OCI-LY1 (cell line): ENCODE data around the gene METTL21C.

ENCODE experiments used
- CTCF ChIP-seq: fragments of 200-600 bp; sonication (generic), shearing (Covaris generic); IDR thresholded peaks from 2 replicates; pipeline ENCODE4 v1.5.1; 2017; ENCODE audit warnings: mild to moderate bottlenecking, antibody characterized with exemption, low read length, moderate library complexity, mixed read lengths
- EZH2 ChIP-seq: fragments of 200-600 bp; sonication (generic), shearing (Covaris generic); IDR thresholded peaks from 2 replicates; pipeline ENCODE4 v1.8.0; 2017; ENCODE audit warnings: borderline replicate concordance, mixed run types, mild to moderate bottlenecking, antibody characterized with exemption, low read length, moderate library complexity, mixed read lengths

DNA sequence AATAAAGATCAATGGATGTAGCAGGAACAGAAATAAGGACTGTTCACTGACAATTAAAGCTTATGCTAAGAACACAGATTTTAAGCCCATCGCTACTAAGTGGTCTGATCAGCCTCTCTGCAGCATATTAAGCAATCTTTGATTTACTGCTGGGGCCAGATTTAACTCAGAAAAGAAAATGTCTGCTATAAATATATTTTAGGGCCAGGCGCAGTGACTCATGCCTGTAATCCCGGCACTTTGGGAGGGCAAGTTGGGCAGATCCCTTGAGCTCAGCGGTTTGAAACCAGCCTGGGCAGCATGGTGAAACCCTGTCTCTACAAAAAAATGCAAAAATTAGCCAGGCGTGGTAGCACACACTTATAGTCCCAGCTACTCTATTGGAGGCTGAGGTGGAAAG lies 43.0 kb downstream of the METTL21C start:
- no peak for TF ChIP-seq CTCF
- TF ChIP-seq EZH2 = no peak
